ENCODE results near the gene MATCAP1. TPM values are rescaled to one million over a fixed set of nuclear protein-coding genes. Genes with fewer than 3 reads are reported as not detected.

The MATCAP1 gene
- polyA plus RNA-seq, 1 of the 3 experiments (the other 2 are of a cell fraction) = 68.5 TPM

DNA sequence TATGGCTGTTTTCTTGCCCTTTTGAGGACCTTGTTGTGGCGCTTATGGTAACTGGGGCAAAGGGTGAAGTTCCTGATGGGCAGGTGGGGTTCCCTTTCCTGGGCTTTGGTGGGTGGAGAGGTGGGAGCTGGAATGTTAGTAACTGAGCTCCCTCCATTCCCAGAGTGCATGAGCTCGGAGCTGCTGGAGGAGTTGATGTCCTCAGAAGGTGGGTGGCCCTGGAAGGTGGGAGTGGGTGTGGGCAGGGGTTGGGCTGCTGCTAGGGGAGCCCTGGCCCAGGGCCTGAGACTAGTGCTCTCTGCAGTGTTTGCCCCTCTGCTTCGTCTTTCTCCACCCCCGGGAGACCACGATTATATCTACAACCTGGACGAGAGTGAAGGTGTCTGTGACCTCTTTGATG, 13.9 kb upstream of the MATCAP1 start:
- H3K9me2 ChIP-seq = no peaks in the 10 kb centered on the region
- WGBS (ENCODE audit: low lambda C conversion rate) = 87% methylated on average over 6 of the region's 6 CpGs
- peaks cover 16% of the 10 kb centered on the region for H4K20me1 ChIP-seq (ENCODE audit: insufficient read depth)
- no peaks in the 10 kb centered on the region for H3K9me3 ChIP-seq
- ChIA-PET CTCF (interaction anchor here (1.1 to 2.5 kb wide), 14 partner anchors 8 to 244 kb away, joined by 3 to 8 read pairs (median 4); partner anchors contain the start of genes B3GNT9, CES3, EXOC3L1 and KCTD19), POLR2A (interaction anchor here (0.6 to 1.7 kb wide), 7 partner anchors 9 to 236 kb away, joined by 3 to 8 read pairs (median 4); partner anchors contain the start of gene SLC9A5)
- H3K4me3 ChIP-seq (ENCODE audit: low read depth in 2 of 2, low read length in 1 of 2) = no peak overlapping the region
- H3K79me2 ChIP-seq (ENCODE audit: insufficient read depth) = peaks cover 40% of the 10 kb centered on the region
- no peak overlapping the region for H3K4me2 ChIP-seq
- no peaks in the 10 kb centered on the region for H3K27me3 ChIP-seq (ENCODE audit: insufficient read depth)
- peaks cover 8 to 19% of the 10 kb centered on the region in 2 experiments; a peak in 3 of 4 replicates for H3K4me1 ChIP-seq (ENCODE audit: control insufficient read depth in 1 of 2, insufficient read depth in 2 of 2, low read depth in 1 of 2, low read length in 1 of 2)
- no peak overlapping the region for H2AFZ ChIP-seq (ENCODE audit: low read depth)
- H3K36me3 ChIP-seq (replicated peaks in 1 of 2; ENCODE audit: control insufficient read depth in 1 of 2, insufficient read depth in 2 of 2, low read length in 1 of 2) = peaks cover 34 to 83% of the 10 kb centered on the region in 2 experiments
- DNase-seq = no peak
- H3F3A ChIP-seq (replicated peaks; ENCODE audit: insufficient read depth) = peaks cover 31% of the 10 kb centered on the region
- no peak for TF ChIP-seq TAF1 (IDR thresholded peaks at IDR 0.05; ENCODE audit: borderline replicate concordance, low read depth, low read length)
- no peak overlapping the region; a peak in 1 of 4 replicates for H3K27ac ChIP-seq (ENCODE audit: low read depth in 2 of 2, low read length in 1 of 2)
- no peak overlapping the region for H3K9ac ChIP-seq

DNA sequence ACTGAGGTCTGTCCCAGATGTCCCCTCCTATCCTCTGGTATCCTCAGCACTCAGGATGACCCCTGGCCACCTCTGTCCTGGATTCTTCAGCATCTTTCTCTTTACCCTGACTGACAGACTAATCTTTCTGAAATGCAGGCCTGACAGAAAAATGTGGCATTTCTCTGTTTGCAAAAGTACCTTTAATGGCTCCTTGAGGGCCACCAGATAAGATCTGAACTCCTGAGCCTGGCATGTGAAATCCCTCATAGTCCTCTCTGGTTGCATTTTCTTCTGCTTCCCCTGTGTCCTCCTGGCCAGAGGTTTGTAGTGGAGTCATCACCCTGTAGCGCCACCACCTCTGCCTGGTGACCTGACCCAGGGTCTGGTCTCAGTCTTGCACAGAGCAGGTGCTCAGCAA, 13.1 kb upstream of the MATCAP1 start:
- CTCF ChIA-PET = interaction anchor here (1.2 to 1.9 kb wide), 5 partner anchors 12 to 243 kb away, joined by 3 to 7 read pairs (median 6); partner anchors contain the start of gene TMEM208
- Histone ChIP-seq H3K9me2 (no peaks in the 10 kb centered on the region), H3K36me3 (replicated peaks in 1 of 2; ENCODE audit: control insufficient read depth in 1 of 2, insufficient read depth in 2 of 2, low read length in 1 of 2) (peaks cover 34 to 75% of the 10 kb centered on the region in 2 experiments), H3K4me1 (ENCODE audit: control insufficient read depth in 1 of 2, insufficient read depth in 2 of 2, low read depth in 1 of 2, low read length in 1 of 2) (peaks cover 8 to 20% of the 10 kb centered on the region in 2 experiments; a peak in 3 of 4 replicates), H3K27ac (ENCODE audit: low read depth in 2 of 2, low read length in 1 of 2) (no peak overlapping the region), H3K4me3 (ENCODE audit: low read depth in 2 of 2, low read length in 1 of 2) (no peak overlapping the region), H3K9me3 (no peaks in the 10 kb centered on the region), H3K9ac (no peak overlapping the region), H3K79me2 (ENCODE audit: insufficient read depth) (peaks cover 48% of the 10 kb centered on the region), H3K4me2 (no peak overlapping the region), H2AFZ (ENCODE audit: low read depth) (no peak overlapping the region), H4K20me1 (ENCODE audit: insufficient read depth) (peaks cover 21% of the 10 kb centered on the region), H3K27me3 (ENCODE audit: insufficient read depth) (no peaks in the 10 kb centered on the region), H3F3A (replicated peaks; ENCODE audit: insufficient read depth) (peaks cover 31% of the 10 kb centered on the region)
- POLR2A ChIA-PET = interaction anchor here (1.7 kb wide), 2 partner anchors 10 to 12 kb away, joined by 7 to 8 read pairs; no protein-coding TSS in a partner anchor
- WGBS (ENCODE audit: low lambda C conversion rate) = 100% methylated on average over 1 of the region's 1 CpG
- DNase-seq = no peak
- TF ChIP-seq SMC3 (IDR thresholded peaks at IDR 0.05; ENCODE audit: low read depth, low read length) = no peak
- TF ChIP-seq YY1 (IDR thresholded peaks at IDR 0.05; ENCODE audit: low read depth) = no peak
- TF ChIP-seq, protein P1, sequence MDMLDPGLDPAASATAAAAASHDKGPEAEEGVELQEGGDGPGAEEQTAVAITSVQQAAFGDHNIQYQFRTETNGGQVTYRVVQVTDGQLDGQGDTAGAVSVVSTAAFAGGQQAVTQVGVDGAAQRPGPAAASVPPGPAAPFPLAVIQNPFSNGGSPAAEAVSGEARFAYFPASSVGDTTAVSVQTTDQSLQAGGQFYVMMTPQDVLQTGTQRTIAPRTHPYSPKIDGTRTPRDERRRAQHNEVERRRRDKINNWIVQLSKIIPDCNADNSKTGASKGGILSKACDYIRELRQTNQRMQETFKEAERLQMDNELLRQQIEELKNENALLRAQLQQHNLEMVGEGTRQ (IDR thresholded peaks at IDR 0.05; ENCODE audit: borderline replicate concordance, low read depth, low read length) = no peak
- no peak for TF ChIP-seq POLR2AphosphoS5 (IDR thresholded peaks at IDR 0.05; ENCODE audit: low read depth, low read length)
- no peak for TF ChIP-seq RCOR1 (IDR thresholded peaks at IDR 0.05; ENCODE audit: low read length)
- TF ChIP-seq, protein P2, sequence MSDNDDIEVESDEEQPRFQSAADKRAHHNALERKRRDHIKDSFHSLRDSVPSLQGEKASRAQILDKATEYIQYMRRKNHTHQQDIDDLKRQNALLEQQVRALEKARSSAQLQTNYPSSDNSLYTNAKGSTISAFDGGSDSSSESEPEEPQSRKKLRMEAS (IDR thresholded peaks at IDR 0.05; ENCODE audit: low read depth) = no peak
- TF ChIP-seq TEAD4 (IDR thresholded peaks at IDR 0.05; ENCODE audit: borderline replicate concordance, insufficient read depth) = no peak
- TF ChIP-seq EP300 (IDR thresholded peaks at IDR 0.05; ENCODE audit: borderline replicate concordance in 1 of 2, low read depth in 1 of 2, low read length in 1 of 2) = no peak
- TF ChIP-seq, protein P3, sequence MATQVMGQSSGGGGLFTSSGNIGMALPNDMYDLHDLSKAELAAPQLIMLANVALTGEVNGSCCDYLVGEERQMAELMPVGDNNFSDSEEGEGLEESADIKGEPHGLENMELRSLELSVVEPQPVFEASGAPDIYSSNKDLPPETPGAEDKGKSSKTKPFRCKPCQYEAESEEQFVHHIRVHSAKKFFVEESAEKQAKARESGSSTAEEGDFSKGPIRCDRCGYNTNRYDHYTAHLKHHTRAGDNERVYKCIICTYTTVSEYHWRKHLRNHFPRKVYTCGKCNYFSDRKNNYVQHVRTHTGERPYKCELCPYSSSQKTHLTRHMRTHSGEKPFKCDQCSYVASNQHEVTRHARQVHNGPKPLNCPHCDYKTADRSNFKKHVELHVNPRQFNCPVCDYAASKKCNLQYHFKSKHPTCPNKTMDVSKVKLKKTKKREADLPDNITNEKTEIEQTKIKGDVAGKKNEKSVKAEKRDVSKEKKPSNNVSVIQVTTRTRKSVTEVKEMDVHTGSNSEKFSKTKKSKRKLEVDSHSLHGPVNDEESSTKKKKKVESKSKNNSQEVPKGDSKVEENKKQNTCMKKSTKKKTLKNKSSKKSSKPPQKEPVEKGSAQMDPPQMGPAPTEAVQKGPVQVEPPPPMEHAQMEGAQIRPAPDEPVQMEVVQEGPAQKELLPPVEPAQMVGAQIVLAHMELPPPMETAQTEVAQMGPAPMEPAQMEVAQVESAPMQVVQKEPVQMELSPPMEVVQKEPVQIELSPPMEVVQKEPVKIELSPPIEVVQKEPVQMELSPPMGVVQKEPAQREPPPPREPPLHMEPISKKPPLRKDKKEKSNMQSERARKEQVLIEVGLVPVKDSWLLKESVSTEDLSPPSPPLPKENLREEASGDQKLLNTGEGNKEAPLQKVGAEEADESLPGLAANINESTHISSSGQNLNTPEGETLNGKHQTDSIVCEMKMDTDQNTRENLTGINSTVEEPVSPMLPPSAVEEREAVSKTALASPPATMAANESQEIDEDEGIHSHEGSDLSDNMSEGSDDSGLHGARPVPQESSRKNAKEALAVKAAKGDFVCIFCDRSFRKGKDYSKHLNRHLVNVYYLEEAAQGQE (IDR thresholded peaks at IDR 0.05; ENCODE audit: low read depth, low read length) = no peak
- TF ChIP-seq RAD21 (IDR thresholded peaks at IDR 0.05; ENCODE audit: low read length) = no peak
- no peak for TF ChIP-seq JUND (IDR thresholded peaks at IDR 0.05)
- no peak for TF ChIP-seq CHD2 (IDR thresholded peaks at IDR 0.05; ENCODE audit: low read length, partially characterized antibody)
- TF ChIP-seq, protein P4, sequence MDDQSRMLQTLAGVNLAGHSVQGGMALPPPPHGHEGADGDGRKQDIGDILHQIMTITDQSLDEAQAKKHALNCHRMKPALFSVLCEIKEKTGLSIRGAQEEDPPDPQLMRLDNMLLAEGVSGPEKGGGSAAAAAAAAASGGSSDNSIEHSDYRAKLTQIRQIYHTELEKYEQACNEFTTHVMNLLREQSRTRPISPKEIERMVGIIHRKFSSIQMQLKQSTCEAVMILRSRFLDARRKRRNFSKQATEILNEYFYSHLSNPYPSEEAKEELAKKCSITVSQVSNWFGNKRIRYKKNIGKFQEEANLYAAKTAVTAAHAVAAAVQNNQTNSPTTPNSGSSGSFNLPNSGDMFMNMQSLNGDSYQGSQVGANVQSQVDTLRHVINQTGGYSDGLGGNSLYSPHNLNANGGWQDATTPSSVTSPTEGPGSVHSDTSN (IDR thresholded peaks at IDR 0.05) = no peak
- TF ChIP-seq EZH2phosphoT487 (IDR thresholded peaks at IDR 0.05; ENCODE audit: borderline replicate concordance, low read depth) = no peak
- TF ChIP-seq, protein P5, sequence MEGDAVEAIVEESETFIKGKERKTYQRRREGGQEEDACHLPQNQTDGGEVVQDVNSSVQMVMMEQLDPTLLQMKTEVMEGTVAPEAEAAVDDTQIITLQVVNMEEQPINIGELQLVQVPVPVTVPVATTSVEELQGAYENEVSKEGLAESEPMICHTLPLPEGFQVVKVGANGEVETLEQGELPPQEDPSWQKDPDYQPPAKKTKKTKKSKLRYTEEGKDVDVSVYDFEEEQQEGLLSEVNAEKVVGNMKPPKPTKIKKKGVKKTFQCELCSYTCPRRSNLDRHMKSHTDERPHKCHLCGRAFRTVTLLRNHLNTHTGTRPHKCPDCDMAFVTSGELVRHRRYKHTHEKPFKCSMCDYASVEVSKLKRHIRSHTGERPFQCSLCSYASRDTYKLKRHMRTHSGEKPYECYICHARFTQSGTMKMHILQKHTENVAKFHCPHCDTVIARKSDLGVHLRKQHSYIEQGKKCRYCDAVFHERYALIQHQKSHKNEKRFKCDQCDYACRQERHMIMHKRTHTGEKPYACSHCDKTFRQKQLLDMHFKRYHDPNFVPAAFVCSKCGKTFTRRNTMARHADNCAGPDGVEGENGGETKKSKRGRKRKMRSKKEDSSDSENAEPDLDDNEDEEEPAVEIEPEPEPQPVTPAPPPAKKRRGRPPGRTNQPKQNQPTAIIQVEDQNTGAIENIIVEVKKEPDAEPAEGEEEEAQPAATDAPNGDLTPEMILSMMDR (IDR thresholded peaks at IDR 0.05) = no peak
- TF ChIP-seq, protein P6, sequence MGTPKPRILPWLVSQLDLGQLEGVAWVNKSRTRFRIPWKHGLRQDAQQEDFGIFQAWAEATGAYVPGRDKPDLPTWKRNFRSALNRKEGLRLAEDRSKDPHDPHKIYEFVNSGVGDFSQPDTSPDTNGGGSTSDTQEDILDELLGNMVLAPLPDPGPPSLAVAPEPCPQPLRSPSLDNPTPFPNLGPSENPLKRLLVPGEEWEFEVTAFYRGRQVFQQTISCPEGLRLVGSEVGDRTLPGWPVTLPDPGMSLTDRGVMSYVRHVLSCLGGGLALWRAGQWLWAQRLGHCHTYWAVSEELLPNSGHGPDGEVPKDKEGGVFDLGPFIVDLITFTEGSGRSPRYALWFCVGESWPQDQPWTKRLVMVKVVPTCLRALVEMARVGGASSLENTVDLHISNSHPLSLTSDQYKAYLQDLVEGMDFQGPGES (IDR thresholded peaks at IDR 0.05; ENCODE audit: low read depth, low read length) = no peak
- no peak for TF ChIP-seq RXRA (IDR thresholded peaks at IDR 0.05; ENCODE audit: borderline replicate concordance, low read depth)

All from SK-N-SH (cell line).